Head of caudate nucleus (tissue), 42 donors: ENCODE results near the gene ORM1.

ENCODE experiments used
- DNase-seq, 42 donors: peaks; one replicate each; pipeline versions ENCODE4 v3.0.0 to v3.0.0-alpha.2; 2020 to 2021; ENCODE audit warnings: mixed read lengths in 7 of 42
- intact Hi-C: fragments of 100-400 bp; cut with DNase I; formaldehyde crosslinking; loops from one replicate; pipeline ENCODE4 v1.15.0; 2022

ORM1 gene

DNA sequence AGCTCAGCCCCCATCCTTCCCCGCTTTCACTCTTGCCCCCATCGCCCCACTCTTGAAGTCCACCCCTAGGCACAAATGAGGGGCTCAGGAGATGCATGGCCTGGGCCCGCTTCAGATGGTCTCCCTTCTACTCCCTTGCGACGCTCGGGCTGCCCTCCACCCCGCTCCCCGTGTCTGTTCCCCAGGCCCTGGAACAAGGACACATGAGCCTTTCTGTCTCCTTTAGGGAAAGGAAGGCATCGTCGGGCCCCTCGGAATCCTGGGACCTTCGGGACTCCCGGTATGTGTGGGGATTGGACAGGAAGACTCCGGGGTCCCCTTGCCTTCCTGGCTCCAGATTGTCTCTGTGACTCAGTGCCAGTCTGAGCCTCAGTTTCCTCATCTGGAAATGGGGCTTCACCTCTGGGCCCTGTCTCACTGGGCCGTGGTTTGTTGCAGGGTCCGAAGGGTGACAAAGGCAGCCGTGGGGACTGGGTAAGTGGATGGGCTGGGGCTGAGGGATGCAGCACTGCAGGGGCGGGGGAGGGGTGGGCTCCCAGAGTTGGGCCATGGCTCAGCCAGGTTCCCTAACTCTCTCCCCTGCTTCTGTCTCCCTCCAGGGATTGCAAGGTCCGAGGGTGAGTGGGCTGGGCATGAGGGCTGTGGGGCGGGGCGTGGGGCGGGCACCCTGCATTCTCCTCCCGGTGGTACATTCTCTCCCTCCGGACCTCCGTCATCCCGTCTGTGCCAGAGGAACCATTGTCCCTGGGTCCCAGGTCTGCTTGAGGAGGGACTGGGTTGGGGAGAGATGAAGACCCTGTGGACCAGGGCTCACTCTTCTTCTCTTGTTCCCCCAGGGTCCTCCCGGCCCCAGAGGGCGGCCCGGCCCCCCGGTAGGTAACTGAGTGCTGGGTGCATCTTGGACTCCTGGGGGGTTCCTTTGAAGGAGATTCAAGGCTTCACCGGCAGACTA lies 21.8 kb upstream of the ORM1 start:
- DNase-seq, result peak in 10 of 42 donors; percentile 2 to 27 (median 4)
- intact Hi-C loops, result no loop called here

DNA sequence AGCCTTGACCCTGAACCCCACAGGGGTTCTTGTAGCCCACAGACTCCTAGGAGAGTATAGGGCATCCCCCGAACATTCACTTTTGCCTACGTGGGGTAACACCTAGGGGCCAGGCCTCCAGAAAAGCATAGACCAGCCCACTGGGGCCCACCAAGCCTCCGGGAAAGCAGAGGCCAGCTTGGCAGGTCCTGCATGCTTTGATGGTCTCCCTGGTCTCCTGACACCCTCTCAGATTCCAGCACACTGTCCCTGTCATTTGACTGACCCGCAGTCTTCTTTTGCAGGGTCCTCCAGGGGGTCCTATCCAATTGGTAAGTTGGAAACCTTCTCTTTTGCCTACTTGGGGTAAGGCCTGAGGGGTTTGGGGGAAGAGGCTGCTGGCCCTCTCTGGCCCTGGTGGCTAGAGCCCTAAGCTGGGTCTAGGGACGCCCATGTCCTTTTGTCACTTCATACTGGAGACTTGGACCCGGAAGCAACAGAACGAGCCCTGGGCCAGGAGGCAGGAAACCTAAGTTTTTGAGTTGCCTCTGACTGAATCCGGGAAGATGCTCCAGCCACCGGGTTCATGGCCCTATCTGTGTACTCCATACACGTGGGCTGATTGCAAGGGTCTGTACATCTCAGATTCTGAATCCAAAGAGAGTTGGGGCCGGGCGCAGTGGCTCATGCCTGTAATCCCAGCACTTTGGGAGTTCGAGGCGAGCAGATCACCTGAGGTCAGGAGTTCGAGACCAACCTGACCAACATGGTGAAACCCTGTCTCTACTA lies 20.9 kb upstream of the ORM1 start:
- DNase-seq, result peak in 12 of 42 donors; percentile 1 to 36 (median 9)
- intact Hi-C loops, result no loop called here

DNA sequence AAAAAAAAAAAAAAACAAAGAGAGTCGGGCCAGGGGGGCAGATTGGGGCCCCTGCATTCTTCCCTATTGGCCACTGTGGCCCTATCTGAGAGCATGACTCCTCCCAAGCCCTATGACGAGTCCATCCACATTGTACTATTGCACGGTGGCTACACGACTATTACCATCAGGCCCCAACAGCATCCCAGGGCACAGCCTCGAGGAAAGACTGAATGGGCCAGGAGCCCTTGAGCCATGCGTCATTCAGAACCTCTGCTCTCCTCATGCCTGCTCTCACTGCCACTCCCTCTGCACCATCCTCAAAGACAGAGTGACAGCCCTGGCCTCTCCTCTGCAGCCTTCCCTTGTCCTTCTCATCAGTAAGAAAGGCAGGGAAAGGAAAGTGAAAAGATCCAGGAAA lies 20.2 kb upstream of the ORM1 start:
- intact Hi-C loops, result no loop called here
- DNase-seq, result peak in 10 of 42 donors; percentile 1 to 32 (median 15)

DNA sequence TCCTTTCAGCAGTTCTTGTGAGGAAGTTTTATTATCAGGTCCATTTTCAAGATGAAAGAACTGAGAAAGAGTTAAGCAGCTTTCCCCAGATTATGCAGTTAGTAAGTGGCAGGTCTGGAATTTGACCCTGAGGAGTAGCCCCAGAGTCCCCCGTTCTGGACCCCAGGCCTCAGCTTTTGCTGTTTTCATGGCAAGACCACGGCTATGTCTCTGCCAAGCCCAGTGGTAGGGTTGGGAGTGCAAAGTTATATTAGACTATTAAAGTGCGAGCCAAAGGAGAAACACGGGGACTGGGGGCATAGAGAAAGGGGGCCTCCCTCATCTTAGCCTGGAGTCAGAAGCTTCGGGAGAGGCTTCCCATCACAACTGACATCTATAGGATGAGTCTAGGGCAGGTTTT lies 19.3 kb upstream of the ORM1 start:
- DNase-seq, result peak in 8 of 42 donors; percentile 2 to 20 (median 6)
- intact Hi-C loops, result no loop called here

DNA sequence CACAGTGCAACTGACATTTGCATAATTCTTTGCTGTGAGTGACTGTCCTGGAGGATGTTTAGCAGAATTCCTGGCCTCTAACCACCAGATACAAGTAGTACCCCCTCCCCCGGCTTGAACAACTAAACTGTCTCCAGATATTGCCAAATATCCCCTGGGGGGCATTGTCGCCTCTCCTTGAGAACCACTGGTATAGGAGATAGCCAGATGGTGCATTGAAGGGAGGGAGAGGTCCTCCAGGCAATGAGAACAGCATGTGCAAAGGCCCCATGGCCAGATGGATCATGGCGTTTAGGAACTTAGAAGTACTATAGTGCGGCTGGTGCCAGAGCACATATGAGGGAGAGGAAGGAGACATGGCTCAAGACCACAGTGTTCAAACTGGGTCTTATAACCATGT lies 18.9 kb upstream of the ORM1 start:
- intact Hi-C loops, result no loop called here
- peak in 11 of 42 donors; percentile 1 to 18 (median 6) for DNase-seq

DNA sequence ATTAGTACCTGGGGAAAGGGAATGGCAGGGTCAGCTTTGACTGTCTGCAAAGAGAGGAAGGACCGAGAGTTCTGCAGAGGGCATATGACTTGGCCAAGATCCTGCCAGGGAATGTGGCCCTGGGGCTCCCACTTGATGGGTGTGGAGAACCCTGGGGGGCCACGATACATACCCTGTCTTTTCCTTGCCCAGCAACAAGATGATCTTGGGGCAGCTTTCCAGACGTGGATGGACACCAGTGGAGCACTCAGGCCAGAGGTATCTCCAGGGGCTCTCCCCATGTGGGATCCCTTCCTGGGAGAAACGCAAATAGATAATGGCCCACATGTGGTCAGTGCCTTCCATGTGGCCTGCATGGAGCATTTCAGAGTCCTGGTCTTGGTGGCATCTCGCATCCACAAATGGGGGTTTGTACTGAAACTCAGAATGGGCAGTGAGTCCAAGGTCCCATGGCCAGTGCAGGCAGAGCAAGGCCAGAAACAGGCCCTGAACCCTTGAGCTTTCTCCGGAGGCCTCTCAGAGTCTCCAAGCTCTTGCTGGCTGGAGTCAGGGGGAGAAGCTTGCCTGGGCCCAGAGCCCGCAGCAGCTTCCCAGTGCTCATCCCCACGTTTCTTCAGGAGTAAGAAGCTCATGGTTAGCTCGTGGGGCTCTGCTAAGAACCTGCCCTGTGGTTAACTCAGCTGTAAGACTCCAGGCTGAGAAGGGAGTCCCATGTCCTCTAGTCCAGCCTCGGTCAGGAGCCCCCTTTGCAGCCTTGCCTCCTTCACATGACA lies 18.3 kb upstream of the ORM1 start:
- intact Hi-C loops, result no loop called here
- DNase-seq, result peak in 13 of 42 donors; percentile 2 to 41 (median 8)

DNA sequence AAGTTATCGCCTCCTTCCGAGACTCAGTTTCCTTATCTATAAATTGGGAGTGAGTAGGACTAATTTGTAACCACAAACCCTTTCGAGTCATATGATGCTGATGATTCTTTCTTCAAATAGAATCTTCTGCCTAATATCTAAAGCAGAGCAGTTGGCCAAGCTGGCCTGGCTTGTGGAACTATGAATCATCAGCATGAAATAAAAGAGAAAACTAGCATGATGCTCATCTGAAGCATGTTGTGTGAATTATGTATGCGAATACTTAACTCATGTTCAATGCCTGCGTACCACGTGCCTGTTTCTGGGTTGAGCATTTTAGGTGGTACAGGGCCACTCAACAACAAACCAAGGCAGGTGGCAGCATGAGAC lies 15.0 kb upstream of the ORM1 start:
- intact Hi-C loops, result no loop called here
- DNase-seq, result peak in 3 of 42 donors; percentile 1 to 9 (median 2)

DNA sequence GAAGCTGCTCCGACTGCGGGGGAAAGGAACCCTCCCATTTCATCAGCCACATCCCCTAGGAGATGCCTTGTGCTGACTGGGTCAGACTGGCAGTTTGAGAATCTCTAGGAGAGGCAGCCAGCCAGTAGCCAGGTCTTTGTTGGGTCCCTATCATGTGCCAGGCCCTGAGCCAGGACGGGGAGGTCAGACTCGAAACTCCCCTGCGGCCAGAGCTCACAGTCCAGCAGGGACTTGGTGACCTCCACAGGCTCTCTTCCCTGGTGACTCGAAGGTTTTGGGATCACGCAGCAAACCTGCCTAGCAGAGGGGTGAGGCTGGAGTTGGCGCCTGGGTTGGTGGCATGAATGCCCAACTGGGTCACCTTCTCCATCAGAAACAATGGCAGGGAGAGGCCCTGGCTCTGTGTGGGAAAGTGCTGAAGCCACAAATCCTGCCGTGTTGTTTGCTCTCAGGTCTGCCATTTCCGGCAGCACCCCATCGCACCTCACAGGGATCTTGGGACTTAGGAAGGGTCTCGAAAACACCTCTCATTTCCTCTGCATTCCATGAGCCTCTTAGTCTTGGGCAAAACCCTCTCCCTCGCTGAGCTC lies 14.4 kb upstream of the ORM1 start:
- intact Hi-C loops, result no loop called here
- peak in 12 of 42 donors; percentile 1 to 40 (median 10) for DNase-seq

DNA sequence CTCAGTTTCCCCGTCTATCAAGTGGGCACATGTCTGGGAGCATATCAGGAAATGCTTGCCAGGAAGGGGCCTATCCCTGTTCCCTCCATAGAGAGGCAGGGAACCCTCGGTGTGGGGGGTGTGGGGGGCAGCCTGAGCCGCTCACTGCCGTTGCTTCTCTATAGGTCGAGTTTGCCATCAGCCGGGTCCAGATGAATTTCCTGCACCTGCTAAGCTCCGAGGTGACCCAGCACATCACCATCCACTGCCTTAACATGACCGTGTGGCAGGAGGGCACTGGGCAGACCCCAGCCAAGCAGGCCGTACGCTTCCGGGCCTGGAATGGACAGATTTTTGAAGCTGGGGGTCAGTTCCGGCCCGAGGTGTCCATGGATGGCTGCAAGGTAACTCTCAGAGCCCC lies 13.8 kb upstream of the ORM1 start:
- DNase-seq, result peak in 9 of 42 donors; percentile 1 to 27 (median 7)
- intact Hi-C loops, result no loop called here

DNA sequence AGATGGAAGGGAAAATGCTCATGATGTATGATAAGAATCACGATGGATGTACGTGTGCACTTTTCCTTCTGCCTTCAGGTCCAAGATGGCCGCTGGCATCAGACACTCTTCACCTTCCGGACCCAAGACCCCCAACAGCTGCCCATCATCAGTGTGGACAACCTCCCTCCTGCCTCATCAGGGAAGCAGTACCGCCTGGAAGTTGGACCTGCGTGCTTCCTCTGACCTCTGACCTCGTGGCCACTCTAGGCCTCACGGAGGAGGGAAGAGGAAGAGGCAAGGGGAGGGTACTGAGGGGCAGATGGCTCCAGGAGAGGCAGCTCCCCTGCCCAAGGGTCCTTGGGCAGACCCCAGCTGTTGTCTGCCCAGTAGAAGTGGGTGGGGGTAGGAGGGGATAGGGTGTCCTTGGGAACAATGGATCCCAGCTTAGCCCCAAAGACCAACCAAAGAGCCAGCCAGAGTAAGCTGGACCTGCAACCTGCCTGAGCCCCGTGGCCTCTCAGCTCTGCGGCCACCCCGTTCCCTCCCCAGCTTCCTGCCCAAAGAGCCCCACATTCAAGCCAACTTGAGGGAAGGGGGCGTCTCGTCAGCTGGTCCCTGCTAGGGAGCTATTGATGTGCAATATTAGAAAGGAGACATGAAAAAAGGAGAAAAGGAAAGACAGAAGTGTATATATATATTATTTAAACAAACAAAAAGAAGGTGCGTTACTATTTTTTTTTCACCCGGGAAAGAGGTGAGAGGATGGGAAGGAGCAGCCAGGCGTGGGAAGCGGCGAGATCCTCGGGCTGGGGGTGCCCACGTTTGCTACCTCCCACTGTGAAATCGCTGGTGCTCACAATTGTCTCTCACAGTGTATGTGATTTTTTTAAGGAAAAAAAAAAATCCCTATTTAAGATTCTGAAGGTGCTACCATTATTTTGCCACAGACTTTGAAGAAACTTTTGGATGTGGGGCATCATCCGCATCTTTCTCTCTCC lies 12.1 kb upstream of the ORM1 start:
- intact Hi-C loops, result no loop called here
- peak in 12 of 42 donors; percentile 6 to 58 (median 22) for DNase-seq

DNA sequence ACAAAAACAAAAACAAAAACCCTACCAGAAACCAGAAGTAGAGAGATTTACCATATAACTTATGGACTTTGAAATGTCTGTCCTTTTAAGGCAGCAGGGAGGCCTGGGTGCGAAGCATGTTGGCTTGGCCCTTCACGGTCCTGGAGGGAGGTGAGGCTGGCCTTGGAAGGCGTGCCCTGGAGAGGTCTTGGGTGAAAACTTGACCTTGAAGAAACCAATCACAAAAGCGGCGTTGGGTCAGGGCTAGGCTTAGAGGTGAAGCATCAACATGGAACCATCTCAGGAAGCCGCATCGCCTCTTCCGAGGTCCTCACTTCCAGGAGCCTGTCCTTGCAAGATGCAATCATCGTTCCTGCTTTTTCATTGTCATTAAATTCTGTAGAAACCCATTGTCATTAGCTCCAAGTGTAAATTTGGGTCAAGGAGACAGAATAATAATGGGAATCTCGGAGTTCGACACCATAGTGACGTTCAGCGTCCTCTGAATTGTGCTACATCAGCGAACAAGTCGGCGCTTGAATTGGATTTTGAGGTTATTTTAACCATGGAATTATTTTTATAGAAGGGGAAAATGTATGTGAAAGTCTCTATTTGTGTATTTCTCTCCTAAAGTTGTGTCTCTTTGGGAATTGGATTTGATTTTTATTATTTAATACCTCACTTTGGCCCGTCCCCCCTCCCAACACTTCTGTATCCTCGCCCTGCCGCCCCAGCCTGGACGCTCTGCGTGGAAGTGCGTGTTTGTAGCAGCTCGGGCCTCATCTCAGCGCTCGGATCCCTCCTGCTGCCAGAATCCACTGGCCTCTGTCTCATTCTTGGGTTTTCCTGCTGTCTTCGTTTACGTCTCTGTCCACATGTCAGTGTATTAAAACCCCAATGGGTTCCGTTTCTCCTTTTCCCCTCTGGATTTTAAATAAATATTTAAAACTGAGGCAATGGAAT lies 11.1 kb upstream of the ORM1 start:
- DNase-seq, result peak in 11 of 42 donors; percentile 2 to 39 (median 11)
- intact Hi-C loops, result no loop called here

DNA sequence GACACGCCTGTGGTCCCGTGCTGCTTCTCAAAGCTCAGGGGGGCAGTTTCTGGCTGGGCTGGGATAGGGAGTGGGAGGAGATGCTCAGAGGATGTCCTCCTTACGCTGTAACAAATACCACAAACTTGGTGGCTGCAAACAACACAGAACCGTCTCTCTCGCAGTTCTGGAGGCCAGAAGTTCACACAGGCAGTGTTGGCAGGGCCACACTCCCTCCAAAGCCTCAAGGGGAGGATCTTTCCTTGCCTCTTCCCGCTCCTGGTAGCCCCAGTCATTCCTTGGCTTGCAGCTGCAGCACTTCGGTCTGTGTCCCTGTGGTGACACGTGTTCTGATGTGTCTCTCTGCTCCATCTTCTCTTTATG lies 10.4 kb upstream of the ORM1 start:
- intact Hi-C loops, result no loop called here
- DNase-seq, result peak in 7 of 42 donors; percentile 0 to 22 (median 4)

DNA sequence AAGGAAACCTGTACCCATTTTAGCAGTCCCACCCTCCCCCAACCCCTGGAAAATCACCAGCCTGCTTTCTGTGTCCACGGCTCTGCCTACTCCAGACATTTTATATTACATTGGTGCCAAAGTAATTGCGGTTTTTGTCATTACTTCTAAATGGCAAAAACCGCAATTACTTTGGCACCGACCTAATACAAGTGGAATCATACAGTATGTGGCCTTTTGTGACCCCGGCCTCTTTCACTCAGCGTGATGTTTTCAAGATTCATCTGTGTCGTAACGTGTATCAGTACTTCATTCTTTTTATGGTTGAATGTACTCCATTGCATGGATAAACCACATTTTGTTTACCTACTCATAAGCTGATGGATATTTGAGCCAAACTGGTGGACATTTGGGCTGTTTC lies 9.7 kb upstream of the ORM1 start:
- intact Hi-C loops, result no loop called here
- peak in 2 of 42 donors; percentile 1 to 23 for DNase-seq

DNA sequence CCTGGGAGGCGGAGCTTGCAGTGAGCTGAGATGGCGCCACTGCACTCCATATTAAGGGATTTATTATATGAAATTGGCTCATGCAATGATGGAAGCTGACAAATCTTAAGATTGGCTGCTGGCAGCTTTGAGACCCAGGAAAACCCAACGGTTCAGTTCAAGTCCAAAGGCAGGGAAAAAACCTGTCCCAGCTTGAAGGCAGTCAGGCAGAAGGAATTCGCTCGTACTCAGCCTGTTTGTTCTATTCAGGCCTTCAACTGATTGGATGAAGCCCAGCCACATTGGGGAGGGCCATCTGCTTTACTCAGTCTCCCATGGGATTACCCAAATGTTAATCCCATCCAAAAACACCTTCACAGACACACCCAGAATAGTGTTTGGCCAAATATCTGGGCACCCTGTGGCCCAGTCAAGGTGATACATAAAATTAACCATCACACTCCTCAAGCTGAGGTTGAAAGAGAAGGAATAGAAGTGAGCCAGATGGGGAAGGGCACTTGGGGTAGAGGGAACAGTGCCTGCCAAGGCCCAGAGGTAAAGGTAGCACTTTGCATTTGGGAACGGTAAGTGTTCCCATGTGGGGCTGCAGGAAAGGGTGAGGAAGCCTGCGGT lies 8.5 kb upstream of the ORM1 start:
- intact Hi-C loops, result no loop called here
- DNase-seq, result peak in 6 of 42 donors; percentile 1 to 28 (median 2)

DNA sequence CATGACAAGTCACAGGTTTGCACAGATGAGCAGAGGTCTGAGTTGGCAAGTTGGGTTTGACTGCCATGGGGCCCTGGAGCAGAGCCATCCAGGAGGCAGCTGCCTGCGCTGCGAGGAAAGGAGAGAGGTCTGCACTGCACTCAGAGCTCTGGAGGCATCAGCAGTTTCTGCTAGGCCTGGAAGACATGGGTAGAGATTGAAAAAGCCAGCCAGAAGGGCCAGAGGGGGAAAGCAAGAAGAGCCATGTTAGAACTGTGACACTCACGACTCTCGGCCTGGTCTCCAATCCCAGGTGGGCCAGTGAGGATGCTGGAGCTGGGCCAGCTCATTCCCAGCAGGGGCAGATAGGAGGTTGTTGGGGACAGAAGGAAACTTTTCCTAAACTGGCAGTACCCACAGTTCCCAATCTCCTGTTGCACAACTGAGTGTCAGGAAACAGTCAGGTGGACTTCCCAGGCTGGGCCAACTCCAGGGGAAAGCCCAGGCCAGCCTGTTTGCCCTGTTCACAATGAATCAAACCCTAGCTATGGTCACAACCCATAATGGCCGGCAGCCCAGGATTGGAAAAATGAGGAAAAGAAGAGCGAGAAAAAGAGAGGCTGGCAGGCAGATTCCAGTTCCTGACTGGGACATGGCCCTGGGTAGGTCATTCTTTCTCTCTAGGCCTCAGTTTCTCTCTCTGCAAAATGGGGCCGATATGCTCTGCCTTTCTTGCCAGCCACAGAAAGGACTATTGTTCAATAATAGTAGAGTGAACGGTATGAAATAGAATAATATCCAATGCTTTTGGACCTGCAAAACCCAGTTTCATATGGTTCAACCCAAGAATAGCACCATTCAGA lies 7.8 kb upstream of the ORM1 start:
- DNase-seq, result peak in 10 of 42 donors; percentile 4 to 40 (median 17)
- intact Hi-C loops, result no loop called here
